Renal cortex interstitium (tissue), 11 donors: ENCODE data around the gene CROCC2. TPM values are rescaled to one million over a fixed set of nuclear protein-coding genes. Genes with fewer than 3 reads are reported as not detected.

Experiments
- DNase-seq, 11 donors: peaks; one replicate each; pipeline ENCODE4 v3.0.0-alpha.2; 2013; ENCODE audit warnings: low read depth in 9 of 11, low spot score in 4 of 11; ENCODE audit errors: extremely low read depth in 1 of 11
- polyA plus RNA-seq, 3 donors: library from polyadenylated mRNA; unstranded; fragments of 120-200 nt; gene quantifications; one replicate each; pipeline ENCODE4 v1.2.1, GENCODE V29; 2013; ENCODE audit not compliant: insufficient read length in 3 of 3

The CROCC2 gene
- polyA plus RNA-seq, 3 donors = 0.05 to 0.07 (median 0.06) TPM

GRCh38 chr2:240873805-240874714 lies 32.1 kb upstream of the CROCC2 start:
- DNase-seq = peak in 1 of 11 donors; percentile 36

GRCh38 chr2:240874715-240875227 lies 31.4 kb upstream of the CROCC2 start:
- DNase-seq = no peak

- DNase-seq = no peak
Observed at GRCh38 chr2:240875228-240876034, 30.7 kb upstream of the CROCC2 start.

GRCh38 chr2:240876035-240876474 lies 30.1 kb upstream of the CROCC2 start:
- DNase-seq = no peak

GRCh38 chr2:240876475-240877251 lies 29.5 kb upstream of the CROCC2 start:
- DNase-seq = no peak

GRCh38 chr2:240877460-240878340 lies 28.4 kb upstream of the CROCC2 start:
- DNase-seq = no peak

GRCh38 chr2:240878341-240878936 lies 27.7 kb upstream of the CROCC2 start:
- no peak for DNase-seq

GRCh38 chr2:240879105-240879504 lies 27.0 kb upstream of the CROCC2 start:
- no peak for DNase-seq

GRCh38 chr2:240881913-240882312 lies 24.2 kb upstream of the CROCC2 start:
- DNase-seq = no peak

- DNase-seq = no peak
Observed at GRCh38 chr2:240884221-240884620, 21.9 kb upstream of the CROCC2 start.

- no peak for DNase-seq
Observed at GRCh38 chr2:240884745-240885144, 21.4 kb upstream of the CROCC2 start.

GRCh38 chr2:240885566-240885965 lies 20.6 kb upstream of the CROCC2 start:
- DNase-seq = no peak

- DNase-seq = no peak
Observed at GRCh38 chr2:240886023-240886565, 20.0 kb upstream of the CROCC2 start.

- no peak for DNase-seq
Observed at GRCh38 chr2:240886678-240887609, 19.2 kb upstream of the CROCC2 start.

- no peak for DNase-seq
Observed at GRCh38 chr2:240887631-240888030, 18.5 kb upstream of the CROCC2 start.

- DNase-seq = no peak
Observed at GRCh38 chr2:240888130-240888889, 17.8 kb upstream of the CROCC2 start.
